GM19239 (cell line): ENCODE data around the gene CACNB2.
"Not testable (repeated sequence)": the region's sequence is repeated elsewhere in the genome, so short reads cannot be mapped to it uniquely, and the experiment has no call there.

Experiments used
- DNase-seq: peaks from one replicate; pipeline ENCODE4 v3.0.0; 2011; ENCODE audit warnings: low spot score; ENCODE audit not compliant: insufficient read length
- FAIRE-seq: peaks from 2 replicates; lab custom pipeline; 2011; peaks lifted over from hg19 to GRCh38; lab: Jason Lieb, UNC

The CACNB2 gene

DNA sequence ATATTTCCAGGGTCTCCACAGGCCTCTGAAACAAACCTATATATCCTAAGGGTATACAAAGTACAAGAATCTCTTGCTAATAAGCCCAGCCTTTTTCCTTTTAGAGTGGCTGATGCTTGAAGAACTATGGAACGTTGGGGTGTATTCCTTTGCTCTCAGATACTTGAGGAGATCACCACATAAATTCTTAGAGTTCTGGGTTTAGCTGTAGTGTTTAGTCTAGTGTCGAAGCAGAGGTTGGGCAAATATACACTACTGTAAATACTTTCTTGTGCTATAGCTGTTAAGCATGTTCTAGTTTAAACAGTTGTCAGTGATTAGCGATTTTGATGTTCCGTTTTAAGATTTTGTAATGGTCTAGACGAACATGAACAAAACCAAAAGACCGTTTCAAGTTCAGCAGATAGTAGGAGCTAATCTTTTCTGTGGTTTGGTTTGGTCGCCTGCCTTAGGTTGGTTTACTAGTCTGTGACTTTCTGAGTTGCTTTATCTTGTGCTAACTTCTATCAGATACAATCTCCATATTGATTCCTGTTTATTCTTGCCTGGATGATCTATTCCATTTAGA is 281.6 kb downstream of the CACNB2 start:
- FAIRE-seq = no peak
- no peak for DNase-seq

DNA sequence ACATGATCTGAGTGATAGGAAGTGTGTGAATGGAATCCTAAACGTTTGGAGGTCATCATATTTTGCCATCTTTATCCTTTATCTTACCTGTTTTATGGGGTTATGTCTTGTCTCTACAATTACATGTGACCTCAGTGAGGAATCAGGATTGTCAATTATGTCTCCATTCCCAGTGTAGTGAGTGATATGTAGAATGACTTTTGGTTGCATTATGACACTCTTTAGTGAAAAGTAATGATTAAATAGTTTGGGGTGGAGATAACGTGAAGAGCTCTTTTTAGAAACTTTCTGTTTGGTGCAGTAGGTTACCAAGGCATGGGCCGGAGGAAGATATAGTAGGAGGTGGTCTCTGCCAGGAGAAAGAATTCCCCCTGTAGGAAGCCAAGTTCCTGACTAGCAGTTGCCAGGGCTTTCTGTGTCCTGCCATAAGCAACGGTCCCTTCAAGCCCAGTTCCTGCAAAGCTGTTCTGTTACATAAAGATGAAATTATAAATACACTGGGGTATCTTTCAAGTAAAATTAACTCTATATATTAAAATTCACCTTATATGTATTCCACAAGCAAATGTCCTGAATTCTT is 282.9 kb downstream of the CACNB2 start:
- no peak for FAIRE-seq
- no peak for DNase-seq

DNA sequence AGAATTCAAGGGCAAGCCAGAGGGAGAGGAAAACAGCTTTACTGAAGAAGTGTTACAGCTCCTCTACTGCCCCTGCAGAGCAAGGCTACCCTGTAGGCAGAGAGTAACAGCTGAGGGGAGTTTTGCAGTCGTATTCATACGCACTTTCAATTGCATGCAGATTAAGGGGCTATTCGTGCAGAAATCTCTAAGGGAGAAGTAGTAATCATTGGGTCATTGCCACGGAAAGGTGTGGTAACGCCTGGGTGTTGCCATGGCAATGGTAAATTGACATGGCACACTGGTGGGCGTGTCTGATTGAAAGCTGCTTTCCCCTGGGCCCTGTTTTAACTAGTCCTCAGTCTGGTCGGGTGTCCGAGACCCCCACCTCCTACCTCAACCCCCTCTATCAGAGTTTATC is 284.0 kb downstream of the CACNB2 start:
- no peak for FAIRE-seq

DNA sequence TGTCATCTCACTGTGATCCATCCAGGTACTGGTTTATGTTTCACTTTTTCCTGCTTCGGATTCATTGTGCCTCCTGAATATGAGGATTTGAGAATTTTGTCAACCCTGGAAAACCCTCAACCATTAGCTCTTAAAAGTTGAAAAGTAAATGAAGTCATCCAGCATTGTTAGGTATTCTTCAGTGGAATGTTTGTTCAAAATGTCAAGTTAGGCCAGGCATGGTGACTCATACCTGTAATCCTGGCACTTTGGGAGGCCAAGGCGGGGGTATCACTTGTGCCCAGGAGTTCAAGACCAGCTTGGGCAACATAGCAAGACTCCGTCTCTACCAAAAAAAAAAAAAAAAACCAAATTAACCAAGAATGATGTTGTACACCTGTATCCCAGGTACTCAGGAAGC is 289.1 kb downstream of the CACNB2 start:
- DNase-seq (no peak), FAIRE-seq (no peak)

More for the DNA sequence above, 284.0 kb downstream of the CACNB2 start:
- DNase-seq = no peak

DNA sequence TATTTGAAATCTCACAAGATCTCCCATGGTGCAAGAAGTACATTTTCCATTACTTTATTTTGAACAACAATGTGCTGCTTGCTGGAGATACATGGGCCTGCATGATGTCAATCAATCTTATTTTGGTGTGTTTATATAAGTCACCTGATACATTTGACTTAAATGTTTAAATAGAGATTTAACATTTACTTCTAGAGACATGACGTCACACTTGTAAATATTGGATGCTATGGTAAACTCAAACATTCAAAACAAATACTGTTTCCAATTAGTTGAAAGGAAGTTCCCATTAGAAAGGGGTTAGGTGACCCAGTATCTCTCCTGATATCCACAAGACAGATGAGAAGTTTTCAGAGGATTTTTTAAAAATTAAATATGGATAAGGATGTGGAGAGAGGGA is 296.7 kb downstream of the CACNB2 start:
- no peak for DNase-seq

DNA sequence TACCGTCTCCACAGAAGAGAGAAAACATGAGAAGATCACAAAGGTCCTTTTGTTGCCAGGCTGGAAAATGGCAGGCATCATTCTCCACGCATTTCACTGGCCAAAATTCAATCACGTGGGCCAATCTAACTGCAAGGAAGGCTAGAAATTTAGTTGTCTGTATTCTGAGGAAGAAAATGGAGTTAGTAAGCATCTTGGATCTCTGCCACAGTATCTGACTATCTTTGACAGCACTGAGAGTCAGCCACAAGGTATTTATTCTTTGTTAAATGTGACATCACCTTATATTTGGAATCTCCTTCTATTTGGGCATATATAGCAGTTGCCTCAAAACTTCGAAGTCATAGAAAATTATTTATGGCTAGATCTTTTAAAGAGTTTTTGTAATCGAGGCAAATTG is 297.3 kb downstream of the CACNB2 start:
- FAIRE-seq (no peak), DNase-seq (no peak)

More for the DNA sequence above, 296.7 kb downstream of the CACNB2 start:
- no peak for FAIRE-seq

DNA sequence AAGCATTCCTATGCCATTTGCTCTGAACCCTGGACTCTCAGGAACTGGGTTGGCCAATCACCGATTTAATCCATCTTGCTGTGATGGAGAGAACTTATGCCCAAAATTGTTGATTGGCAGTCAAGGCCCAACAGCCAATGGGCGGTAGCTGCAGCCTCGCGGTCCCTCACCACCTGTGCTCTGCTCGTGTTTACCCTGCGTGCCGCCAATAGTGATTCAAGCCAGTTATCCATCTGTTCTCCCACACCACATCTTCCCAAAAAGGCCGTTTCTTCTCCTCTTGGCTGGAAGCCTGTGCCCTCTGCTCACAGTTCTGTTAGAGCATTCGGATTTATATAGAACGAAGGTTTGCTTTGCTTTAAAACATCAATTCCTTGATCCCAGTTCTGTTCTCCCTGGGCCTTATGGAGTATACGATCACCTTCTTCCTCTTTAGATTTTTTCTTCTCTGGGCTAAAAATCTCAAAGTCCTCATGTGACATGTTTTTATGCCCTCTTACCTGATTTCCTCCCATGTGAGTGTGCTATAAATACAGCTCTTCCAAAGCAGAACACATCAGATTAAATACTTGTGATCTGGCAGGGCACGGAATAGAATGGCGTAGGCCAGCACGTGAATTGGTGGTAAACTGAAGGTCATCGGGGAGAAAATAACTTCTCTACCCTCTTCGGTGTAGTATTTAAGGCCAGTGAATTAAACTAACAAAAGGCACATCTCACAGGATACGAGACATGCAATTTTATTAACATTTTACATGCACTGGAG is 298.3 kb downstream of the CACNB2 start:
- FAIRE-seq (no peak), DNase-seq (no peak)

DNA sequence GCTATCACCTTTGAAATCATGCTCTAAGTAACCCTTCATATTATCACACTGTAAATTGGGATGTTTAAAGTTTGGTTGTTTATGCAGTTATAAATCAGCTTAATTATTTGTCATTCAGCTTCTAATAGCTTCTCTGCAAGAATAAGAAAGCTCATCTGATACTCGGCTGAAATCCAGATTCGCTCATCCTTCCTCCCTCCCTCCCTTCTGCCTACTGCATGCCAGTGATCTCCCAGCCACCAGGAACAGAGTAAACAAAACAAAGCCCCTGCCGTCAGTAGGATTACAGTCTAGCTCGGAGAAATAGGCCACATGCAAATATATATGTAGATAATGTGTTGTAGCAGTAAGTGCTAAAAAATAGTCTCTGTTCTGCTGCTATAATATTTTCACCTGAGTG is 299.4 kb downstream of the CACNB2 start:
- DNase-seq (no peak), FAIRE-seq (no peak)

DNA sequence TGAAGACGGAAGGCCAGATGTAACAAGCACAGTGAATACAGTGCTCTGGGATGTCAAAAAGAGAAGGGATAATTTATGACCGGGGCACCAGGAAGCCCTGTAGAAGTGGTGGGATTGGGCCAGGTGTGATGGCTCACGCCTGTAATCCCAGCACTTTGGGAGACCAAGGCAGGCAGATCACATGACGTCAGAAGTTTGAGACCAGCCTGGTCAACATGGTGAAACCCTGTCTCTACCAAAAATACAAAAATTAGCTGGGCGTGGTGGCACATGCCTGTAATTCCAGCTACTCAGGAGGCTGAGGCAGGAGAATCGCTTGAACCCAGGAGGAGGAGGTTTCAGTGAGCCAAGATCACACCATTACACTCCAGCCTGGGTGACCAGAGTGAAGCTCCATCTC is 305.4 kb downstream of the CACNB2 start:
- DNase-seq, FAIRE-seq: not testable (repeated sequence)

DNA sequence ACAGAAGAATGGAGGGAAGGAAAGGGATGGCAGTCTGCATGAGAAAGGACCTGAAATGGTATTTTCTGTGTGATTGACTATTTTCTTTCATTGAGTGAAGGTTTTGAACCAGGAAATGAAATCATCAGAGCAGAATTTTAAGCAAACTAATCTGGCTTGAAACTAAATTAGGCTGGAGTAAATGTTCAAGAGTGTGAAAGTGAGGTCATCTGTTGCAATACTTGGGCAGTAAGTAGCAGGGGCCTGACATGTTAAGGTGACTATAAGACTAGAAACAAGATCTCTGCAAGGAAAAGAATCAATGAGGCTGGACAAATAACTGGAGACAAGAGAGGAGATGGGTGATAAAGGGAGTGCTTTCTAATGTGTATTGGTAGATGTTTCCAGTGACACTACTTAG is 306.0 kb downstream of the CACNB2 start:
- no peak for DNase-seq
- no peak for FAIRE-seq

DNA sequence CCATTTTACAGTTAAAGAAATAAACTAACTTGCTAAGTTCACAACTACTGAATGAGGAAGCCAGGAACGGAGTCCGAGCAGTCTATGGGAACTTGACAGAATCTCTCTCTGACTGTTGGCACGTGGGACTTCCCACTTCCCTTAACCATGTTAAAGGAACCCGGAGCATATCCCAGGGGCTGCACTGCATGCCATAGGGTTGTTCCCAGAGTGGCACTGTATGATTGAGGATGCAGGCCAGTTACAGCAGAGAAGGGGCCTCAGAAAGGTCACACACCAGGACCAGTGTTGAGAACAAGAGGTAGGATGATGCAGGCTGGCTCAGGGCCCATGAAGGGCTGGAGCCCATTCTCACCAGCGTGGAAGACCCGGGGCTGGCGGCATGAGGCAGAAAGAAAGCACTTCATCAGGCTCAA is 309.4 kb downstream of the CACNB2 start:
- DNase-seq = no peak

DNA sequence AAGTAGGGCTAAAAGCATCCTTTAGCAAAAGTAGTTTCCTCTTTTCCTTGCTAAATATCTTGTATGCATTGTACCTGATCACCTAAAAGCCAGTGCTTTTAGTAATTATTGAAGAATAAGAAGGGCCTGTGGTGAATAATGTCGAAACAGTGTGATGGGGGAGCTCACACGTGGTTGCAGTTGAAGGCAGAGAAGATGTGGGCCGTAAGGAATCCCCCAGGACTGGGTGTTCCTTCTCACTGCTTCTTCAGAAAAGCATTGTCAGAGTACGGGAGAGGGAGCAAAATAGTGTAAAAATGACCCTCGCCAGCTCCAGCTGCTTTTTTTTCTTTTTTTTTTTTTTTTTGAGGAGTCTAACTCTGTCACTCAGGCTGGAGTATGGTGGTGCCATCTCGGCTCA is 310.1 kb downstream of the CACNB2 start:
- no peak for FAIRE-seq
- DNase-seq = no peak

More for the DNA sequence above, 309.4 kb downstream of the CACNB2 start:
- no peak for FAIRE-seq

DNA sequence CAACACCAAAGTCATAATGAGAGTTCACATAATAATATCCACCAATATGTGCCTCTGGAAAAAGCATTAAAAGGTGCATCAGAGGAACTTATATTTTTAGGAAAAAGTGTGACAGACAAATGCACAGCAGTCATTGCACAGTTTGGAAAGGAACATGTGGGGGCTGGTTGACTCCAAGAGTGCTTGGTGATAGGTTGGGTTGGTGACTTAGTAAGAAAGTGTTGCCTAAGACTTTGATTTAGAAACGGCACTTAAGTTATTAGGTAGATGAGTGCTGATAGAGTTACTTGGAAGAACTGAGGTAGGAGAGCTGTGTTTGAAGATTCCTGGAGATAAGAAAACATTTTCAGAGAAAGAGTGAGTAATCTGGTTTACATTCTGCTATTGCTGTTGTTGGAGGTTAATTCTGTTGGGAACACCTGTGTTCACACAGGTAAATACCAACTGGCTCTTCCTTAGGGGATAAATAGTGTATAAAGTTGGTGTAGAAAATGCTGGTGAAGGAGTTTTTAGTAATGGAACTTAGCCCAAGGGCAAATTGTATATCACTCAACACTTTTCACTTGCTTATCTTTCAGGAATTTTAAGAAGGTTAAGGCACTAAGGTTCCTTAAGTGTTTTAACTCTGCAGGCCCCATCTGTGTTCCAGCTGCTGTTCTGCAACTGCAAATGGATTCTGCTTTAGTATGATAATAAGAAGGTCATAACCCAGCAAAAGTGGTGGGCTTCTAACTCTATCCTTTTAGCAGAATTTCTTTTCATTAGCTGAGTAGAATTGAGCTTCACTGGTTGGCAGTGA is 315.1 kb downstream of the CACNB2 start:
- FAIRE-seq = peak; percentile 35
- DNase-seq = no peak

DNA sequence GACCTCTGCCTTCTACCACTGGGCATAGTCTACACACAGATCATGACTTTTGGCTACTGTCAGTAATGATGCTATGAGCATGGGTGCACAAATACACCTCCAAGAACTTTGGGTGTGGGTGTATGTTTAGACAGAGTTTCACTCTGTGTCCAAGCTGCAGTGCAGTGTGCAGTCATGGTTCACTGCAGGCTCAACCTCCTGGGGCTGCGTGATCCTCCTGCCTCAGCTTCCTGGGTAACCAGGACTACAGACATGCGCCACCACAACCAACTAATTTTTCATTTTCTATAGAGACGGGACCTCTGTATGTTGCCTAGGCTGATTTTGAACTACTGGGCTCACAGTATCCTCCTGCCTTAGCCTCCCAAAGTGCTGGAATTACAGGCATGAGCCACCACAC is 316.8 kb downstream of the CACNB2 start:
- peak; percentile 88 for FAIRE-seq
- DNase-seq = peak; percentile 10

DNA sequence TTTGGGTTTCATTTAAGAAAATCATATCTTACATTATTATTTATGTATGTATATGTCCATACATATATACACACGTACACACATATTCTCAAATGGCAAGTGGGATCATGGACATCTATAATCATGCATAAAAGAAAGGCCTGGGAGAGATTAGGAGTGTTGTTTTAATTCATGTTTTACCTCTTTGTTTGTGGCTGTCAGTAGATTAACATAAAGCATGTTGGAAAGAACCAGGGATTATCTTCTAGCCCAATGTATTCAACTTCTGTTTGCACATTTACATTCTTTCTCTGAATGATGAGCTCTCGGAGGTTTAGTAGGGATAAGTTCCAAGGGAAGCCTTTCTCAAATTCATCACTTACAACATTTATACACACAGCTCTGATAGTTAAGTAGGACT is 319.8 kb downstream of the CACNB2 start:
- DNase-seq (no peak), FAIRE-seq (no peak)

DNA sequence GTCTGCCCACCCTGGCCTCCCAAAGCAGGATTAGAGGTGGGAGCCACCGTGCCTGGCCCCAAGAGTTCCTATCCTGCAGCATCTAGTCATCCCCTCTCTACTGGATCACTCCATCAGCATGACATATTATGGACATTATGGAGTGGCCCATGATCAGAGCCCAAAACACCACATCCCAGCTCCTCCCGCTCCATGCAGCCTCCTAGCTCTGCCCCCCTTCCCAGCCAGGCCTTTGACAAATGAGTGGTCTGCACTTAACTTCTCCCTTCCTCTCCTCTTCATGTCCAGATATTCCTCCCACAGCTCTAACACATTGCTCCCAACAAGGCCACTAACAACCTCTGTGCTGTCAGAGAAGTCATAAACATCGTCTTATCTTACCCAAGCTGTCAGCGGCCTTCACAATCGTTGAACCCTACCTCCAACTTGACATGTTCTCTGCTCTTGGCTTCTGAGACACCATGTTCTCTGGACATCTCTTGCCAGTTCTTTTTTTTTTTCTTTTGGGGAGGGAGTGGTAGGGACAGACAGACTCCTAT is 323.5 kb downstream of the CACNB2 start:
- DNase-seq (no peak), FAIRE-seq (no peak)

DNA sequence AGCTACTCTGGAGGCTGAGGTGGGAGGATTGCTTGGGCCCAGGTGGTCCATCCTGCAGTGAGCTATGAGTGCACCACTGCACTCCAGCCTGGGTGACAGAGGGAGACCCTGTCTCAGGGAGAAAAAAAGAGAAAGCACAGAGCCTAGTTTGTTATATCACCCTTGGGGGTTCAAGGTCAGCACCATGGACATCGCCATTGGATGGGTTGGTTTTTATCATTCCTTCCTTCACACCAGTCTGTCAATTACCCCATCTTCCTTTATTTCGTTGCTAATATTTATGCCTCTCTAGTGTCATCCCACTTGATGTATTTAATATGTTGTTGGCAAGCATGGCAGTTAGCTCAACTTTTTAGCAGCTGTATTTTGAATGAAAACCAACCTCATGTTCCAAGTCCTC is 328.9 kb downstream of the CACNB2 start:
- FAIRE-seq = no peak
- no peak for DNase-seq

DNA sequence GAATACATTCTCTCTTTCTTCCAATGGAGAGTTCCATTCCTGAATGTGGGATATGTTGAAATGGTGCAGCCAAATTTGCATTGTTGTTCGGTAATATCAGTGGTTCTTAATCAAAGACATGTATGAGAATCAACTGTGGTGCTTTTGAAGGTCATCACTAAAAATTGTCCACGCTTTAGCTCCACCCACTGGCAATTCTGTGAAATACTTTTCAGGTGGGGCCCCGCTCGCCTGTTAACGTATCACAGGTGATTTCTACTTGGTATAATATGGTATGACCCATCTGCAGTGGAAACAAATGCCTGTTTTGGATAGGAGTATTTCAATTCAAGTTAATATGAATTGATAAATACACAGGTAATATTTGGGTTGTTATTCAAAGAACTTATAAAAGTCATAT is 332.8 kb downstream of the CACNB2 start:
- DNase-seq = no peak
- no peak for FAIRE-seq

DNA sequence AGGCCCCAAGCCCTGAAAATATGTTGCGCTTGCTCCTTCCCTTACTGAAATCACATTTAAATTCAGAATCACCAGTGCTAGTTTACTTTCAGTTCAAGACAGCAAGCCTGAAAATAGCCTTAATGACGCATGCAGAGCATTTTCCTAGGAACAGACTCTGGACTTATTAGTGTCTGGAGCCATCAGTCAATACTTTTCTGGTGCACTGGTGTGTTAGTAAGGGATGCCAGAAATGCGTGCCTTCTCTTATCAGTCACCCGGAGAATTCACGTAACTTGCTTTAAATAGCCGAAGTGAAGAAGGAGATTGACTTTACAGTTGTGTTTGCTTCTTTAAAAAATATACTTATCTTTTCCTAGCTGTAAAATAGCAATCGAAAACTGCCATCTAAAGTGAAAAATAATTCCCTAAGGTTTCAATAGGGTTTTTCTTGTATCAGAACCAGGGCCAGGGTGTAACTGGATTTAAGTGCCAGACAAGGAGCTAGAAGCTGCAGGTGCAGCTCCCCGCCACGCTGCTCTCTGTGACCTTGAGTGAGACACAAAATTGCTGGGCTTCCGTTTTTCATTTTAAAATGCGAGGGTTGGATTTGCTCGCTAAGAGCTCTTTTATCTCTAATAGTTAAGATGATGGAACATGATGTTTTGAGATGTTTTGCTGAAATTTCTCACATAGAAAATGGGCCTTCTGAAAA is 333.3 kb downstream of the CACNB2 start:
- FAIRE-seq = no peak
- no peak for DNase-seq

DNA sequence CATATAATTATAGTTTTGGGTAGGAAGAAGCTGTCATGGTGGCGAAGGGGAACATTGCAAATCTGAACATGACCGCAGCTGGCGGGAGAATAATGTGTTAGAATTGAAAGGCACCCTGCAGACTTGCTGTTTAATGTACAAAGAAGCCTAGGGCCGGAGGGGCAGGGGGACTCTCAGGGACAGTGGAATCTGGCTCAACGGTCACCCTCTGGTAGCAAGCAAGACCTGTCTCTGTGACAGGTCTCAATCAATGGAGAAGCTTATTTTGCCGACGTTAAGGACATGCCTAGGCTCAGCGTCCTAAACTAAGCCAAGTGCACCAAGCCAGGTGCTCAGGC is 333.9 kb downstream of the CACNB2 start:
- FAIRE-seq (no peak), DNase-seq (no peak)
